ENCODE results near the gene SERPINA5. TPM values are rescaled to one million over a fixed set of nuclear protein-coding genes. Genes with fewer than 3 reads are reported as not detected.
A peak's percentile ranks its signal among the peaks of the same experiment; 100 is the strongest.
"Not testable (repeated sequence)": the region's sequence is repeated elsewhere in the genome, so short reads cannot be mapped to it uniquely, and the experiment has no call there.

The SERPINA5 gene
- total RNA-seq, 1 donor from 2014 or later: 4.1 TPM

GRCh38 chr14:94593749-94594431, 12.7 kb downstream of the SERPINA5 start:
- ATAC-seq: no peak

GRCh38 chr14:94594441-94594840, 13.2 kb downstream of the SERPINA5 start:
- ATAC-seq (no peak), DNase-seq (ENCODE audit: missing footprints) (no peak)
- intact Hi-C loops (cut with DNase I): no loop called here

More at GRCh38 chr14:94593749-94594431, 12.7 kb downstream of the SERPINA5 start:
- intact Hi-C loops (cut with DNase I): no loop called here
- DNase-seq (ENCODE audit: missing footprints): no peak

DNA sequence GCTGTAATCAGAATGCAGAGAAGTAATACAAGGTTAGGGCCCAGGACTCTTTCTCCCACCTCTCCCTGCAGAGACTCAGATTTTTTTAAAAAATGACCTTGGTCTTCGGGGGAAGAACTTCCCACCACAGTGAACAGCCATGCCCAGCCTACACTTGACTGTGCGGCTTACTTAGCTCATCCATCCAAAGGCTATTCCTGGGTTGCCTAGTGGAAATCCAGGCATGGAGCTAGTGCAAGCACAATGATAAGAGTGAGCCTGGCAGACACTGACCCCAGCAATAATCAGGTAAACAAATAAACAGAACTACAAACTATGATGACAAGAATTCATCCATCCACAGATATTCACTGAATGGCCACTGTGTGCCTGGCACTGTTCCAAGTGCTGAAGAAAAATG, 14.7 kb downstream of the SERPINA5 start:
- peak; percentile 26 for ATAC-seq
- no peak for DNase-seq (ENCODE audit: missing footprints)
- intact Hi-C loops (cut with DNase I): no loop called here

- intact Hi-C loops (cut with DNase I): no loop called here
- DNase-seq (ENCODE audit: missing footprints): no peak
- no peak for ATAC-seq
Measured at GRCh38 chr14:94596361-94596760, 15.1 kb downstream of the SERPINA5 start.

DNA sequence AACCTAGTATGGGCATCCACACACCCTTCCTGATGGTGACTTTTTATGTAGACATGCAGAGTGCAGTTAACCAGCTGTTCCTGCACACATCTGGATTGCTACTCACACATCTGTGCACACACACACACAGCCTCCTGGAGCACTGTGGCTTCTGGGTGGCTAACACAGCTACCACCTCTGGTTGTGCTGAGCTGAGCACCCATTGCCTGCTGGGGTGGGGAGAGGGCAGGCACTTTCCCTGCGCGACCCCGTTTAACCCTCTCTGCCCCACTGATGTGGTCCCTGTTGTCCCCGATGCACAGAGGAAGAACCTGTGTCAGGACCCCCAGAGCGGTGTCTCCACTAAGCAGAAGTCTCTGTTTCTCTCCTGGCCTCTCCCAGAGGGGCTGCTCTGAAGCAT, 16.6 kb downstream of the SERPINA5 start:
- intact Hi-C loops (cut with DNase I): no loop called here
- no peak for DNase-seq (ENCODE audit: missing footprints)
- ATAC-seq: no peak

DNA sequence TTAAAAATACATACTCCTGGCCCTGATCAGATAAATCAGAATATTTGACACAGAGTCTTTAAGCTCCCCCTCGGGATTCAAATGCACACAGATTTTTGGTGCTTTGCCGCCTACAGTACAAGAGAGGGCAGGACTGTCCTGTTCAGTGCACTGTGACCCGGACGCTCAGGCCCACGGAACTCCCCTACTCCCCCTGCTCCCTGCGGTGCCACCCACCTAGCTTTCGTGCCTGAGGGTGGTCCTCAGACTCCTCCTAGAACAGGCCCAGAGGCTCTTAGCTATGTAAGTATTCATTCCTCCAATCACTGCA, 17.2 kb downstream of the SERPINA5 start:
- intact Hi-C loops (cut with DNase I): no loop called here

GRCh38 chr14:94598816-94599655, 17.8 kb downstream of the SERPINA5 start:
- intact Hi-C loops (cut with DNase I): no loop called here
- DNase-seq (ENCODE audit: missing footprints) (no peak), ATAC-seq (peak; percentile 80)

More for the DNA sequence above, 17.2 kb downstream of the SERPINA5 start:
- no peak for DNase-seq (ENCODE audit: missing footprints)
- no peak for ATAC-seq

DNA sequence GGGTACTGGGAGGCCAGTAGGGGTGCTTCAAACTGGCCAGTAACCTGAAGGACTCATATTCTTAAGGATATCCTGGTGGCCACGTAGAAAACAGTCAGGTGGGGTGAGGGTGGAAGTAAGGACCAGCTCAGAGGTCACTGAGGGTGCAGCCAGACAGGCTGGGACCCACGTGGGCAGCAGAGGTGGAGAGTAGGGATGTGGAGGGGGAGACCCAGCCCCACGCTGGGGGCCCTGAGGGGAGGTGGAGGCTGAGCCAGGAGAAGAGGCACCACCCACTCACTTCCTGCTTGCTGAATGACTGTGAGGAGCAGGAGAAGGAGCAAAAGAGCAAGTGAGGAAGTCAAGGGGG, 18.4 kb downstream of the SERPINA5 start:
- intact Hi-C loops (cut with DNase I): no loop called here
- ATAC-seq: no peak
- no peak for DNase-seq (ENCODE audit: missing footprints)

- ATAC-seq: no peak
- intact Hi-C loops (cut with DNase I): no loop called here
- no peak for DNase-seq (ENCODE audit: missing footprints)
Measured at GRCh38 chr14:94600148-94600545, 18.9 kb downstream of the SERPINA5 start.

GRCh38 chr14:94601884-94602391, 20.7 kb downstream of the SERPINA5 start:
- intact Hi-C loops (cut with DNase I): no loop called here
- DNase-seq (ENCODE audit: missing footprints) (peak; percentile 84), ATAC-seq (peak; percentile 83)

DNA sequence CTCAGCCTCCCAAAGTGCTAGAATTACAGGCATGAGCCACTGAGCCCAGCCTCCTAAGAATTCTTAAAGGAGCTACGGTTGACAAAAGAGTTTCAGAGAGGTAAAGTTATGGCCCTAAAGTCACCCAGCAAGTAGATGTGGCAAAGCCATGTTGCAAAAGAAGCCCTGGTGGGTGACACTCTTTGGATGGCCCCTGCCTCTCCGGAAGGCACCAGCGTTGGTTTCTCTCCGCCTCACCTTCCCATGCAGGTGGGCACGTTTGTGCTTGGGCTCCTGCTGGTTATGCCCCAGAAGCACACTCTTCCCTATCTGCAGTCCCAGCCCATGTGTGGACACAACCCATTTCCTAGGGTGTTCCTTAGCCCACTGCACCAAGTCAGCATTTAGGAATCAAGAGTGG, 21.5 kb downstream of the SERPINA5 start:
- intact Hi-C loops (cut with DNase I): no loop called here
- ATAC-seq (no peak), DNase-seq (ENCODE audit: missing footprints) (no peak)

DNA sequence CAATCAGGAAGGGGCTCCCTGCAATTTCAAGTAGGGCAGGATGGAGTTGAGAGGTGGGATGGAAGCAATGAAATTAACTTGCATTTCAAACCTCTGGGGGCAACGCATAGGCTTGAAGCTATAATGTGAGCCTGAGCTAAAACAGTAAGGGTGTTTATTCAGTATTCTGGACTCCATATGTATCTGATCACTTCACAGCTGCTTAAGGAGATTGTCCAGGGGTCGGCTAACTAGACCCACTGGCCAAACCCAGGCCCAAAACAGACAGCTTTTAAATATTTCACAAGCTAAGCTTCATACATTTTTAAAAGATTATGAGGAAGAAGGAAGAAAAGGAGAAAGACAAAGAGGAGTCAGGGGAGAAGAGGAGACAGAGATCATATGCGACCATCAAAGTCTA, 24.1 kb downstream of the SERPINA5 start:
- ATAC-seq: no peak
- no peak for DNase-seq (ENCODE audit: missing footprints)
- intact Hi-C loops (cut with DNase I): no loop called here

DNA sequence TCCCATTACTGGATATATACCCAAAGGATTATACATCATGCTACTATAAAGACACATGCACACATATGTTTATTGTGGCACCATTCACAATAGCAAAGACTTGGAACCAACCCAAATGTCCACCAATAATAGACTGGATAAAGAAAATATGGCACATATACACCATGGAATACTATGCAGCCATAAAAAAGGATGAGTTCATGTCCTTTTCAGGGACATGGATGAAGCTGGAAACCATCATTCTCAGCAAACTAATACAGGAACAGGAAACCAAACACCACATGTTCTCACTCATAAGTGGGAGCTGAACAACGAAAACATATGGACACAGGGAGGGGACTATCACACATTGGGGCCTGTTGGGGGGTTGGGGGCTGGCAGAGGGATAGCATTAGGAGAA, 27.7 kb downstream of the SERPINA5 start:
- DNase-seq (ENCODE audit: missing footprints); intact Hi-C loops (cut with DNase I); ATAC-seq: not testable (repeated sequence)

GRCh38 chr14:94611179-94611578, 30.0 kb downstream of the SERPINA5 start:
- intact Hi-C loops (cut with DNase I): no loop called here
- ATAC-seq: no peak

GRCh38 chr14:94612174-94612573, 30.9 kb downstream of the SERPINA5 start, which contains the start of gene SERPINA3:
Gene SERPINA3 (plus strand): TSS chr14:94612391. CDS start chr14:94614442, 2,051 bp downstream.
- no peak for DNase-seq (ENCODE audit: missing footprints)
- peak; percentile 67 for ATAC-seq
- intact Hi-C loops (cut with DNase I): no loop called here

More at GRCh38 chr14:94611179-94611578, 30.0 kb downstream of the SERPINA5 start:
- no peak for DNase-seq (ENCODE audit: missing footprints)

- DNase-seq (ENCODE audit: missing footprints) (peak; percentile 77), ATAC-seq (peak; percentile 77)
- intact Hi-C loops (cut with DNase I): no loop called here
Measured at GRCh38 chr14:94612580-94613554, 31.6 kb downstream of the SERPINA5 start.

DNA sequence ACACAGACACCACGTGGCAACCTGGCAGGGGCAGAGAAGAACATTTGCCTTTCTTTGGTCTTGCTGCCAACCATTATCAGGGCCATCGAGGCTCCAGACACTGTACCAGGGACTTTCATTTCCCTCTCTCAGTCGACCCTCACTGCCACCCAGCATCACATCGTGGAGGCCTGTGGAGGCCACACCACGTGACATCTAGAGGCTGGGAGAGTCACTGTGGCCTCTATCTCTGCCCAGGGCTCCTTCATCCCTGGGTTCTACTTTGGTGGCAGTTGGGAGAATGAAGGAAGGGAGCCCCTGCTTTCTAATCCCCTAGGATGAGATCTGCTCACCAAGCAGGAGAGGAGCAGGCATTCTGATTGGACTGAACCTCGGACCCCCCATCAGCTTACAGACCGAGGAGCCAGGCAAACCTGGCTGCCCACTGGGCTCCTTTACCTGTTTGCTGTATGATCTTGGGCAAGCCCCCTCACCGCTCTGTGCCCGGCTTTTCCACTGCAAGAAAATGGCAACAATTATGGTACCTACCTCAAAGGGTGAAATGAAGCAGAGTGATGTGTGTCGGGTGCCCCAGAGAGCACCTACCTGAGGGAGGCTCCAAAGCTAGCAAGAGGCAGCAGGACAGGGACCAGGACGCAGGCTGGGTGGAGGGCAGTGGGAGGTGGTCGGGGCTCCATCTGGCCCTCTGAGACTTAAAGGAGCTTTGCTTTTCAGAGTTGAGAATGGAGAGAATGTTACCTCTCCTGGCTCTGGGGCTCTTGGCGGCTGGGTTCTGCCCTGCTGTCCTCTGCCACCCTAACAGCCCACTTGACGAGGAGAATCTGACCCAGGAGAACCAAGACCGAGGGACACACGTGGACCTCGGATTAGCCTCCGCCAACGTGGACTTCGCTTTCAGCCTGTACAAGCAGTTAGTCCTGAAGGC, 32.8 kb downstream of the SERPINA5 start:
- ATAC-seq (no peak), DNase-seq (ENCODE audit: missing footprints) (no peak)
- intact Hi-C loops (cut with DNase I): no loop called here

DNA sequence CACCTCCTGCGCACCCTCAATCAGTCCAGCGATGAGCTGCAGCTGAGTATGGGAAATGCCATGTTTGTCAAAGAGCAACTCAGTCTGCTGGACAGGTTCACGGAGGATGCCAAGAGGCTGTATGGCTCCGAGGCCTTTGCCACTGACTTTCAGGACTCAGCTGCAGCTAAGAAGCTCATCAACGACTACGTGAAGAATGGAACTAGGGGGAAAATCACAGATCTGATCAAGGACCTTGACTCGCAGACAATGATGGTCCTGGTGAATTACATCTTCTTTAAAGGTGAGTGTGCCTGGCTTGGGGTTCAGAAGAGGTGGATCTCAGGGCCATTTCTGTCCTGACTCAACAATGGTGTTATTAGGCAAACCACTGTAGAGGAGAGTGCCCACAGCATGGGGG, 33.6 kb downstream of the SERPINA5 start:
- no peak for ATAC-seq
- intact Hi-C loops (cut with DNase I): no loop called here
- DNase-seq (ENCODE audit: missing footprints): no peak
